ENCODE measurements around the gene GPATCH2.

The GPATCH2 gene

GRCh38 chr1:217535601-217536377 lies 95.1 kb downstream of the GPATCH2 start:
- no peak overlapping the region for H3K4me2 ChIP-seq (ENCODE audit: low read length)
- H3K4me3 ChIP-seq (ENCODE audit: low read depth, low read length, poor library complexity, severe bottlenecking), result no peak overlapping the region
- no peaks in the 10 kb centered on the region for H4K20me1 ChIP-seq (ENCODE audit: insufficient read depth, low read length)
- H3F3A ChIP-seq (ENCODE audit: insufficient read depth, low read length), result no peaks in the 10 kb centered on the region
- H3K9ac ChIP-seq (ENCODE audit: low read length), result no peak overlapping the region
- H3K4me1 ChIP-seq (ENCODE audit: insufficient read depth, low read length, severe bottlenecking), result no peaks in the 10 kb centered on the region
- no peaks in the 10 kb centered on the region for H3K27me3 ChIP-seq (ENCODE audit: insufficient read depth, low read length)
- no peak for TF ChIP-seq EZH2 (IDR thresholded peaks at IDR 0.05; ENCODE audit: borderline replicate concordance, low read length)
- no peak for TF ChIP-seq CTCF (IDR thresholded peaks at IDR 0.05; ENCODE audit: low read length)
- no peaks in the 10 kb centered on the region for H3K9me3 ChIP-seq (ENCODE audit: low read length)
- no peak overlapping the region for H3K27ac ChIP-seq (ENCODE audit: low read depth, low read length, poor library complexity, severe bottlenecking)
- H2AFZ ChIP-seq (ENCODE audit: low read length), result no peak overlapping the region
- no peaks in the 10 kb centered on the region for H3K9me2 ChIP-seq (ENCODE audit: low read depth, low read length)
- no peaks in the 10 kb centered on the region for H3K79me2 ChIP-seq (ENCODE audit: insufficient read depth, low read length)
- no peaks in the 10 kb centered on the region for H3K36me3 ChIP-seq (ENCODE audit: insufficient read depth, low read length)

- H4K20me1 ChIP-seq (ENCODE audit: insufficient read depth, low read length), result no peaks in the 10 kb centered on the region
- no peak overlapping the region for H3K9ac ChIP-seq (ENCODE audit: low read length)
- H3K27ac ChIP-seq (ENCODE audit: low read depth, low read length, poor library complexity, severe bottlenecking), result no peak overlapping the region
- TF ChIP-seq EZH2 (IDR thresholded peaks at IDR 0.05; ENCODE audit: borderline replicate concordance, low read length), result no peak
- TF ChIP-seq CTCF (IDR thresholded peaks at IDR 0.05; ENCODE audit: low read length), result no peak
- H3K4me3 ChIP-seq (ENCODE audit: low read depth, low read length, poor library complexity, severe bottlenecking), result no peak overlapping the region
- H3K4me1 ChIP-seq (ENCODE audit: insufficient read depth, low read length, severe bottlenecking), result no peaks in the 10 kb centered on the region
- no peaks in the 10 kb centered on the region for H3K27me3 ChIP-seq (ENCODE audit: insufficient read depth, low read length)
- no peaks in the 10 kb centered on the region for H3K79me2 ChIP-seq (ENCODE audit: insufficient read depth, low read length)
- no peaks in the 10 kb centered on the region for H3K9me2 ChIP-seq (ENCODE audit: low read depth, low read length)
- no peaks in the 10 kb centered on the region for H3K9me3 ChIP-seq (ENCODE audit: low read length)
- H3K36me3 ChIP-seq (ENCODE audit: insufficient read depth, low read length), result no peaks in the 10 kb centered on the region
- H3F3A ChIP-seq (ENCODE audit: insufficient read depth, low read length), result no peaks in the 10 kb centered on the region
- H3K4me2 ChIP-seq (ENCODE audit: low read length), result no peak overlapping the region
- no peak overlapping the region for H2AFZ ChIP-seq (ENCODE audit: low read length)
These were observed 96.3 kb downstream of the GPATCH2 start for GRCh38 chr1:217534566-217534965.

- TF ChIP-seq CTCF (IDR thresholded peaks at IDR 0.05; ENCODE audit: low read length), result no peak
- no peak for TF ChIP-seq EZH2 (IDR thresholded peaks at IDR 0.05; ENCODE audit: borderline replicate concordance, low read length)
- Histone ChIP-seq H3K27me3 (ENCODE audit: insufficient read depth, low read length) (no peaks in the 10 kb centered on the region), H2AFZ (ENCODE audit: low read length) (no peak overlapping the region), H3K27ac (ENCODE audit: low read depth, low read length, poor library complexity, severe bottlenecking) (no peak overlapping the region), H3K4me2 (ENCODE audit: low read length) (no peak overlapping the region), H3K36me3 (ENCODE audit: insufficient read depth, low read length) (no peaks in the 10 kb centered on the region), H3K9ac (ENCODE audit: low read length) (no peak overlapping the region), H3K4me3 (ENCODE audit: low read depth, low read length, poor library complexity, severe bottlenecking) (no peak overlapping the region), H3K9me2 (ENCODE audit: low read depth, low read length) (no peaks in the 10 kb centered on the region), H3K9me3 (ENCODE audit: low read length) (no peaks in the 10 kb centered on the region), H3K79me2 (ENCODE audit: insufficient read depth, low read length) (no peaks in the 10 kb centered on the region), H3F3A (ENCODE audit: insufficient read depth, low read length) (no peaks in the 10 kb centered on the region), H4K20me1 (ENCODE audit: insufficient read depth, low read length) (no peaks in the 10 kb centered on the region), H3K4me1 (ENCODE audit: insufficient read depth, low read length, severe bottlenecking) (no peaks in the 10 kb centered on the region)
These were observed 102.6 kb downstream of the GPATCH2 start for GRCh38 chr1:217528271-217528670.
